GM19463 (cell line): ENCODE results near the gene PRR3.

Experiments used
- ATAC-seq: cut with Tn5 transposase; IDR thresholded peaks from one replicate; pipeline ENCODE4 v1.9.1; 2021; ENCODE audit warnings: mild to moderate bottlenecking, moderate library complexity; ENCODE audit not compliant: unreplicated experiment

Gene PRR3

GRCh38 chr6:30611150-30611855 is 54.2 kb downstream of the PRR3 start:
- ATAC-seq = no peak

- no peak for ATAC-seq
Measured at GRCh38 chr6:30611856-30612194, 54.7 kb downstream of the PRR3 start.

GRCh38 chr6:30612213-30612612 is 55.1 kb downstream of the PRR3 start:
- no peak for ATAC-seq

GRCh38 chr6:30612687-30613248 is 55.7 kb downstream of the PRR3 start:
- ATAC-seq = no peak
